Lower leg skin (tissue), 3 donors: Measurements from ENCODE around the gene NR2F1.

ENCODE experiments used
- CTCF ChIP-seq, 3 donors: fragments of 450-650 bp; IDR thresholded peaks; one replicate each; pipeline ENCODE4 v1.5.1; 2016; ENCODE audit warnings: antibody characterized with exemption in 3 of 3, mild to moderate bottlenecking in 3 of 3, moderate library complexity in 2 of 3
- POLR2A ChIP-seq, 2 donors: fragments of 450-650 bp; IDR thresholded peaks; one replicate each; pipeline ENCODE4 v1.6.1; 2016 to 2017; ENCODE audit warnings: antibody characterized with exemption in 2 of 2, mild to moderate bottlenecking in 1 of 2, moderate library complexity in 1 of 2

DNA sequence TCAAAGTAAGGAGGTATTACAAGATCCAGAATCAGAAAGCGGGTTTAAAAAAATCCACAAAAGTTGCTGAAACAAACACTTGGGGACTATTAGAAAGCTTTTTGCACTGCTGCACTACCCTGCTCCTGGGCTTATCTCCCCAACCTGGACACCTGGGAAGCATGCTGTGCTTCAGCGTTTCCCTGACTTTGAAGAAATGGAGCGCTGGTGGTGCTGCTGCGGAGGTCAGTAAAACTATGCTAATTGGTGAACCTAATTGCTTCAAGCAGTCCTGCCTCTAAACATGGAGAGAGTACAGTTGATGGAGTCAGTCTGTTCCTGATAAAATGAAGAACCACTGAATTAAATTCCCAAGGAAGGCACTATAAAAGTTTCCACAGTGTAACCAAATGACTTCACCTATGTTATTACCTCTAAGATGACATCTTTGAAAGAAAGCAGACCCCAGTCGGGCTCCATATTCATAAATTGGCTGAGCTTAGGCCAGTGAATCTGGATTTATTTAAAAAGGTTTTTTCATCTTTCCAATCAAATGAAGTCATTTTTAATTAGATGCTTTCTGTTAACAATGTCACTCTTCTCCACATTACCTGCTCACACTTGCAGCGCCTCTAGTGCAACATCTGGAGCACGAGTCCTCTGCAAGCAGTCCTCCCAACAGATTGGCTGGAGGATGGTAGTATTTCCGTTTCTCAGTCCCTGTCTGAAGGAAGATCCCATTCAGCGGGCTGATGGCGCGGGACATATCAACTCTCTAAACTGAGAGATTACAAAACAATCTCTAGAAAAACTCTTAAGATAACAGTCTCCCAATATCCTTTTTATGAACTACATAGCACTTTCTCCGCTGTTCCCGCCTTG, 13.5 kb upstream of the NR2F1 start:
- TF ChIP-seq CTCF (IDR thresholded peaks at IDR 0.05) (no peak), POLR2A (IDR thresholded peaks at IDR 0.05) (no peak)
